ENCODE data around the gene CDH23. TPM values are rescaled to one million over a fixed set of nuclear protein-coding genes. Genes with fewer than 3 reads are reported as not detected.
A peak's percentile ranks its signal among the peaks of the same experiment; 100 is the strongest.

Gene CDH23
- total RNA-seq, 1 donor from 2014 or later, result not detected

- no peak for TF ChIP-seq CTCF (IDR thresholded peaks at IDR 0.05)
- H3K36me3 Mint-ChIP-seq (ENCODE audit: low read depth), result no peaks in the 10 kb centered on the region
- no peaks in the 10 kb centered on the region for H3K27me3 Mint-ChIP-seq (ENCODE audit: low read depth)
- H3K9me3 Mint-ChIP-seq (ENCODE audit: low read depth), result no peaks in the 10 kb centered on the region
- DNase-seq (ENCODE audit: low spot score), result peak; percentile 21
- peaks cover 40% of the 10 kb centered on the region for H3K4me1 Mint-ChIP-seq (ENCODE audit: low read depth)
- no peak overlapping the region for H3K27ac Mint-ChIP-seq (ENCODE audit: unreplicated experiment)
- no peak overlapping the region for H3K4me3 Mint-ChIP-seq (ENCODE audit: unreplicated experiment)
Measured at GRCh38 chr10:71863203-71863602, 466.5 kb downstream of the CDH23 start.

GRCh38 chr10:71864911-71865361, 468.2 kb downstream of the CDH23 start:
- no peaks in the 10 kb centered on the region for H3K36me3 Mint-ChIP-seq (ENCODE audit: low read depth)
- DNase-seq (ENCODE audit: low spot score), result peak; percentile 33
- no peaks in the 10 kb centered on the region for H3K9me3 Mint-ChIP-seq (ENCODE audit: low read depth)
- no peak overlapping the region for H3K4me3 Mint-ChIP-seq (ENCODE audit: unreplicated experiment)
- peaks cover 38% of the 10 kb centered on the region for H3K4me1 Mint-ChIP-seq (ENCODE audit: low read depth)
- TF ChIP-seq CTCF (IDR thresholded peaks at IDR 0.05), result no peak
- no peaks in the 10 kb centered on the region for H3K27me3 Mint-ChIP-seq (ENCODE audit: low read depth)
- peak overlapping the region; percentile 59 for H3K27ac Mint-ChIP-seq (ENCODE audit: unreplicated experiment)

Small RNA genes lying within 50 kb of the gene (microRNA-seq; reads per million reads assigned to microRNA genes)
- gene MIR7152 (ENCODE audit: borderline number of aligned reads), result not detected

Other genes with a start within 250 kb of the CDH23 start
- 36.4 to 61.1 TPM (median 57.9 TPM) in 3 replicates for gene UNC5B, start 184.3 kb upstream of the CDH23 start, total RNA-seq
- gene SLC29A3, start 77.7 kb upstream of the CDH23 start, total RNA-seq, result 2.4 to 3.8 TPM (median 2.7 TPM) in 3 replicates